ENCODE measurements around the gene SLC30A2. TPM values are rescaled to one million over a fixed set of nuclear protein-coding genes. Genes with fewer than 3 reads are reported as not detected.

Gene SLC30A2
- total RNA-seq, 1 donor, result under 0.01 TPM

- no peak for DNase-seq (ENCODE audit: low read depth in 2 of 3, low spot score in 2 of 3)
Observed at GRCh38 chr1:26070963-26071342, 25.0 kb upstream of the SLC30A2 start.

GRCh38 chr1:26070296-26070962 is 24.5 kb upstream of the SLC30A2 start:
- peak in 2 of 3 donors; percentile 56 to 67 for DNase-seq (ENCODE audit: low read depth in 2 of 3, low spot score in 2 of 3)

GRCh38 chr1:26069941-26070295 is 24.0 kb upstream of the SLC30A2 start:
- DNase-seq (ENCODE audit: low read depth in 2 of 3, low spot score in 2 of 3), result no peak

GRCh38 chr1:26067432-26067911 is 21.6 kb upstream of the SLC30A2 start, which contains the start of gene TRIM63:
Gene TRIM63, minus strand, starts transcription at chr1:26067630. Its CDS starts 136 bp downstream, at chr1:26067494.
- no peak for DNase-seq (ENCODE audit: low read depth in 2 of 3, low spot score in 2 of 3)

GRCh38 chr1:26066857-26067256 is 20.9 kb upstream of the SLC30A2 start:
- DNase-seq (ENCODE audit: low read depth in 2 of 3, low spot score in 2 of 3), result no peak

GRCh38 chr1:26066160-26066559 is 20.2 kb upstream of the SLC30A2 start:
- DNase-seq (ENCODE audit: low read depth in 2 of 3, low spot score in 2 of 3), result no peak

GRCh38 chr1:26064553-26064952 is 18.6 kb upstream of the SLC30A2 start:
- DNase-seq (ENCODE audit: low read depth in 2 of 3, low spot score in 2 of 3), result no peak

- no peak for DNase-seq (ENCODE audit: low read depth in 2 of 3, low spot score in 2 of 3)
Observed at GRCh38 chr1:26060832-26061574, 15.1 kb upstream of the SLC30A2 start.

- DNase-seq (ENCODE audit: low read depth in 2 of 3, low spot score in 2 of 3), result no peak
Observed at GRCh38 chr1:26059906-26060305, 14.0 kb upstream of the SLC30A2 start.

GRCh38 chr1:26058052-26058595 is 12.2 kb upstream of the SLC30A2 start:
- no peak for DNase-seq (ENCODE audit: low read depth in 2 of 3, low spot score in 2 of 3)

- DNase-seq (ENCODE audit: low read depth in 2 of 3, low spot score in 2 of 3), result no peak
Observed at GRCh38 chr1:26057189-26057588, 11.3 kb upstream of the SLC30A2 start.

GRCh38 chr1:26055041-26055440 is 9.1 kb upstream of the SLC30A2 start:
- no peak for DNase-seq (ENCODE audit: low read depth in 2 of 3, low spot score in 2 of 3)

- no peak for DNase-seq (ENCODE audit: low read depth in 2 of 3, low spot score in 2 of 3)
Observed at GRCh38 chr1:26053718-26054560, 8.0 kb upstream of the SLC30A2 start.

GRCh38 chr1:26050248-26050640 is 4.3 kb upstream of the SLC30A2 start:
- no peak for DNase-seq (ENCODE audit: low read depth in 2 of 3, low spot score in 2 of 3)

GRCh38 chr1:26049531-26050247 is 3.8 kb upstream of the SLC30A2 start:
- DNase-seq (ENCODE audit: low read depth in 2 of 3, low spot score in 2 of 3), result peak in 1 of 3 donors; percentile 19

GRCh38 chr1:26047278-26047874 is 1.5 kb upstream of the SLC30A2 start:
- DNase-seq (ENCODE audit: low read depth in 2 of 3, low spot score in 2 of 3), result no peak

- DNase-seq (ENCODE audit: low read depth in 2 of 3, low spot score in 2 of 3), result no peak
Observed at GRCh38 chr1:26046246-26047095, 553 bp upstream of the SLC30A2 start.

- DNase-seq (ENCODE audit: low read depth in 2 of 3, low spot score in 2 of 3), result no peak
Observed at GRCh38 chr1:26044971-26045721, 772 bp downstream of the SLC30A2 start.
